GM03348 (cell line): ENCODE data around the gene HNF4A.
"Not testable (repeated sequence)": the region's sequence is repeated elsewhere in the genome, so short reads cannot be mapped to it uniquely, and the experiment has no call there.

Experiments
- DNase-seq: peaks from one replicate; pipeline ENCODE4 v3.0.0; 2012; ENCODE audit warnings: low spot score

The HNF4A gene

GRCh38 chr20:44345147-44345546 lies 10.4 kb upstream of the HNF4A start:
- DNase-seq: no peak

DNA sequence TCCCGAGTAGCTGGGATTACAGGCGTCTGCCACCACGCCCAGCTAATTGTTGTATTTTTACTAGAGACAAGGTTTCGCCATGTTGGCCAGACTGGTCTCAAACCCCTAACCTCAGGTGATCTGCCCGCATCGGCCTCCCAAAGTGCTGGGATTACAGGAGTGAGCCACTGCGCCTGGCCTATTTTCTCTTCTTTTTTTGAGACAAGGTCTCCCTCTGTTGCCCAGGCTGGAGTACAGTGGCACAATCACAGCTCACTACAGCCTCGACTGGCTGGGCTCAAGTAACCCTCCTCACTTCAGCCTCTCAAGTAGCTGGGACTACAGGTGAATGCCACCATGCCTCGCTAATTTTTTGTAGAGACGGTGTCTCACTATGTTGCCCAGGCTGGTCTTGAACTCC lies 9.6 kb upstream of the HNF4A start:
- not testable (repeated sequence) for DNase-seq

DNA sequence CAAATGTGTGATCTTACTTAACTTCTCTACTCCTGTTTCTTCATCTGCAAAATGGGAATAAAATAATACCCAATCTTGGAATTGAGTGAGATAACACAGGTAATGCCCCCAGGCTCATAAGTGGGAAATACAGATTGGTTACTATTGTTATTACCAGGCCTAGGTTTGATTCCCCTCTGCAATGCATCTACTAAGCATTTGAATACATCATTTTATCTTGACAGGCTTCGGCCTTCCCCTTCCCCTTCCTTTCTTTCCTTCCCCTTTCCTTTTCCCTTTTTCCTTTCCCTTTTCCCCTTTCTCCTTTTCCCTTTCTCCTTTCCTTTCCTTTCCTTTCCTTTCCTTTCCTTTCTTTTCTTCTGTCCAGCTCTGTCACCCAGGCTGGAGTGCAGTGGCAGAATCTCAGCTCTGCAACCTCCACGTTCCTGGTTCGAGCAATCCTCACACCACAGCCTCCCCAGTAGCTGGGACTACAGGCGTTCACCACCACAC lies 7.3 kb upstream of the HNF4A start:
- DNase-seq: no peak

DNA sequence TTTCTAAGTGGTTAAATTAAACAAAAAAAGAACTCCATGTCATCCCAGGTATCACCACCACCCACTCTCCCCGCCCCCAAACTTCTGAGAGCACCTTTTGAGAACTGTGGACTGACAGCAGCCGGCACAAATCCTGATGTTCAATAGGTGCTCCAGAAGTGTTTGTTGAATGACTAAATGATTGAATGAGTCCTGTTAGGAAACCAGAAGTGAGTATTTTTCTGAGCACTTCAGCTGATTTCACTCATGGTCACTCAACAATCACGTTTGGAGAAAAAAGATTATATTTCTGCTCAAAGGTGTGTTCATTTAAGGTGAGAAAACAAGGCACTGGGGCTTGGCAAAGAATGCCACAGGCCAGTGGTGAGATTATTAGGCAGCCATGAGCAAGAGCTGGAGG lies 6.2 kb upstream of the HNF4A start:
- no peak for DNase-seq

DNA sequence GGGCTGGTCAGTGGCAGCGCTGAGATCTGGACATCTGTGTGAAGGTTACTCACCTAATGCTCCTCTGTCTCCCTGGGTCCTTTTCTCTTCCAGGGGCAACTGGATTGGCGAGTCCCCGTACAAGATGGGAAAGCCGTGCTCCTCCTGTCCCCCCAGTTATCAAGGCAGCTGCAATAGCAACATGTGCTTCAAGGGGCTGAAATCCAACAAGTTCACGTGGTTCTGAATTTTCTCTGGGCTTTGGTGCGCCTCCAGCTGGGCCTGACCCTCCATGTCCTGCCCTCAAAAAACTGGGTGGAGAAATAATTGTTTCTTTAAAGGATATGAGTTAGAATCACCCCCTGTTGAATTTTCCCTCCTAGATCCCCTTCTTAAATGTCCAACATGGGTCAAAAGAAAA lies 4.9 kb upstream of the HNF4A start:
- no peak for DNase-seq

GRCh38 chr20:44354979-44355497 lies 461 bp upstream of the HNF4A start:
- no peak for DNase-seq

DNA sequence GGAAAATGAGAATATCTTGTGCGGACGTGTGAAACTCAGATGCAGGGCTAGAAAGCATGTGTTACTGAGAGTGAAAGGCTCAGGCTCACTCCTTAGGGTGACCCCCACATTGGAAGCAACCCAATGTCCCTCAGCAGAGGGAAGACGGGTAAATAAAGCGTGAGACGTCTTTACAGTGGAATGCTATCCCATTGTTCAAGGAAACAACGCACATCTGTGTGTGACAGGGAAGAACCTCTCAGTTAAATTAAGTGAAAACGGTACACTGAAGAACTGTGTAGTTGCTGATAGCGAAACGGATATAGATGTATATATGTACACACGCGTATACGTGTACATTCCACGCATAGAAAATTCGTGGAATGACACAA lies 839 bp downstream of the HNF4A start:
- no peak for DNase-seq

DNA sequence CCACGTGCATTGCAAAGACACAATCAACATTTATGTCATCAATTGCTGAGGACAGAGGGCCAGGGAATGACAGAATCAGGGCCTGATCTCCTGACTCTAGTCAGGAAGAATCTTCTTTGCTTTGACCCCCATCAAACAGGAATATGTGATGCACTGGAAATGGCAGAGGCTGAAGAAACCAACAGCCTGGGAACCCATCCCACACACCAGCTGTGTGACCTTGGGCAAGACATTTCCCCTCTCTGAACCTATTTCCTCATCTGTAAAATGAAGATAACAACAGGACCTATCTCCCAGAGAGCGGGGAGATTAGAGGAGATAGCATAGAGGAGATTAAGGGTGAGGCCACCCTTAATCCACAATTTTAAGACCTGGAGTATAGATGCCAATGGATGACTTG lies 1.5 kb downstream of the HNF4A start:
- DNase-seq: no peak

- DNase-seq: no peak
These were observed 2.1 kb downstream of the HNF4A start for GRCh38 chr20:44357555-44358125.

DNA sequence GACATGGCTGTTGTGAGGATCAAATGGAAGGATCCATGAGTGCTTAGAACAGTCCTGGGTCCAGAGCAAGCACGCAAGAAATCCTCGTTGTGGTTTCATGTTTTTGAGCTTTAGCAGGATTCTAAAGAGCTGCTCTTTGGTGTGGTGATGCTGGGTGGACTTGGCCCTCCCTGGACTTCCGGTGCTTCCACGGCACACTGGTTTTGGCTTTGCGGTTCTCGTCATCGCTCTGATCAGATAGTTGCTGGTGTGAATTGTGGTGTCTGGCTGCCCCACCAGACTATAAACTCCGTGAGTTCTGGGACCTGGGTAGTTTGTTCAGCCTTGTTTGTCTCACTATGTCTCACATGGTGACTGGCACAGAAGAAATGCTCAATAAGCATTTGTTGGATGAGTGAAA lies 3.3 kb downstream of the HNF4A start:
- DNase-seq: no peak

- DNase-seq: no peak
These were observed 4.7 kb downstream of the HNF4A start for GRCh38 chr20:44360221-44360620.

DNA sequence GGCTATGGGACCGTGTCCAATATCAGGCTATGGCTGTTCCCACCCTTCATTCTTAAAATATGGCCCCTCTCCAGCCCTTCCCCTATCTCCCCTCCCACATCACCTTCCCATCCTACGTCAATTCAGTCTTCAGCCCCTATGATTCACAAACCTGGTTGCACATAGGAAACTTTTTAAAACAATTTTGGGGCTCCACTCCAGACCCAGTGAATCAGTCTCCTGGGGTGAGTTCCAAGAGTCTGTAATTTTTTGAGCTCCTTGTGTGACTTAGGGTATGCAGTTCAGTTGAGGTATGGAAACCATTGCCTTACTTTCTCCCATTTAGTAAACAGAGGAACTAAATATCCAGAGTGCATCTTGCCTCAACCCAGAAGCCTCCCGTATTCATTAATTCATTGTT lies 5.5 kb downstream of the HNF4A start:
- DNase-seq: no peak

DNA sequence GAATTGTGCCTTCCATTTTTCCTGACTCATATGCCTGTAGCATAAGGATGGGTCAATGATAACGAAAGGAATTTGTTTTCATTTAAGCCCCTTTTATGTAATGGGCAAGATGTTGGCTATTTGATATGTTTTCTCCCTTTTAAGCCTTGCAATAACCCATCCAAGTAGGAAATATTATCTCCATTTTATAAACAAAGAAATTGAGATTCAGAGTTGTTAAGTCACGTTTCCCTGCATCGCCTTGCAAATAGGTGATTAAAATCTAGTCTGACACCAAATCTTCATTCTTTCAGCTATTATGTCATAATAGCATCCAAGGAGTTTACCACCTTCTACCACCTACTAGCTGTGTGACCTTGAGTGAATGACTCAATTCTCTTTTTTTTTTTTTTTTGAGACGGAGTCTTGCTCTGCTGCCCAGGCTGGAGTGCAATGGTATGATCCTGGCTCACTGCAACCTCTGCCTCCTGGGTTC lies 7.0 kb downstream of the HNF4A start:
- no peak for DNase-seq

DNA sequence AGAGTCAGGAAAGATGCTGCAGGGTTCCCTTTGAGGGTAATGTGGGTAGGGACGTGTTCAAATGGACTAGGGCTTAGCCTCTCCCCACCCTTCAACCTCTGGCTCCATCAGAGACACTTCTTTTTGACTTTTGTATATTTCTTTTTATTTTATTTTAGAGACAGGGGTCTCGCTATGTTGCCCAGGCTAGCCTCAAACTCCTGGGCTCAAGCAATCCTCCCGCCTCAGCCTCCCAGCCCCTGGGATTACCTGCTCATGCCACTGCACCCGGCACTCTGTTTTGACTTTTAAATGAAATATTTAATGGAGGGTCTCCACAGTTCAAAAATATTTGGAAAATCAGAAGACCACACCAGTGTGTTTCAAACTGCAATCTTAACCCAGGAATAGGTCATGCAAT lies 8.6 kb downstream of the HNF4A start:
- DNase-seq: no peak

DNA sequence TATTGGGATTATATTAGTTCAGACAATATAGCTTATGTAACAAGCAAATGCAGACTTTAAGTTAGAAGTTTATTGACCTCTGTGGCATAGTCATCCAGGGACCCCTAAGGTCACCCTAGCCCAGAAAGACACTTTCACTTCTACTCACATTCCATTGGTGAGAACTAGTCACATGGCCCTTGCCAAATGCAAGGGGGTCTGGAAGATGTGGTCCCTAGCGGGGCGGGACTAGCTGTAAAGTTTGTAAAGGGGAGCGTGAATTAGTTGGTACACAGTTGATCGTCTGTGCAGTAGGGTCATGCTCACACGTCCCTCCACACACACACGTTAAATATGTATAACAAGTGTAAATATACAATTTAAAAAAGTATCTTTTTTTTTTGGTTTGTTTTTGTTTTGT lies 9.3 kb downstream of the HNF4A start:
- DNase-seq: no peak

GRCh38 chr20:44367746-44368145 lies 12.2 kb downstream of the HNF4A start:
- no peak for DNase-seq

DNA sequence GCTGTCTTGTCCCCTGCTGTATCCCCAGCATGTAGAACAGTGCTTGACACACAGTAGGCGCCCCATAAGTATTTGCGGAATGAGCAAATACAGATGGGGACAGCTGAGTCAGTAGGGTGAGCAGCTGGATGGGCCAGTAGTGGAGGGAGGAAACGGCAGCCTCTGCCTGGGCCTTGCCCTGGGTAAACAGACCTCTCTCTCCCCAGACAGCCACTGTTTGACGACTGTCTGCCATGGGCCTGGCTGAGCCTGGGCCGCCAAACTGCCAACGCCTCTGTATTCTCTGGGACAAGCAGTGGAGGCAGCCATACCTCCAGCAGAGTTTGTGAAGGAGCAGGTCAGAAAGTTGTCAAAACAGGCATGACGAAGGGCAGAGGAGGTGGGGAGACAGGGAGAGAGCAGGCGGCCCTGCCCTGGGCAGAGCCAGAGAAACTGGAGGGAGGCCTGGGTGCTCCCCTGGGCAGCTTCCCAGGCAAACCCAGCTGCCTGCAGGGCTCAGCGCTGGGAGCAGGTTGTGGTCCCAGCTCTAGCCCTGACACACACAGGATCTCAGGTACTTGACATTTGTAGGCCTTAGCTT lies 15.2 kb downstream of the HNF4A start:
- no peak for DNase-seq

DNA sequence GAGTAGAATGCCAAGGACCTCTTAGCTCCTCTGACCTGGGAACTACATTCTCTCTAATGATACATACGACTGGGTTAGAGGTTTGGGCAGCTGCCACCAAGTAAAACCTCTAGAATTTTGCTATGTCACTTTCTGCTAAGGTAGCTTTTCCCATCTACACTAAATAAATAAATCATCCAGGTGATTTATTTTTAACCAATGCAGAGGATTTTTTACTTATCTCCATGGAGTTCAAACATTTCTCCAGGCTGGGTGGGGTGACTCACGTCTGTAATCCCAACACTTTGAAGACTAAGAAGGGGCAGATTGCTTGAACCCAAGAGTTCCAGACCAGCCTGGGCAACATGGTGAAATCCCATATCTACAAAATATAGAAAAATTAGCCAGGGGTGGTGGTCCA lies 27.1 kb downstream of the HNF4A start:
- DNase-seq: no peak

- DNase-seq: peak; percentile 81
These were observed 29.0 kb downstream of the HNF4A start for GRCh38 chr20:44384423-44385027.

GRCh38 chr20:44388466-44389023 lies 33.0 kb downstream of the HNF4A start:
- peak; percentile 89 for DNase-seq

GRCh38 chr20:44389871-44390270 lies 34.4 kb downstream of the HNF4A start:
- no peak for DNase-seq

DNA sequence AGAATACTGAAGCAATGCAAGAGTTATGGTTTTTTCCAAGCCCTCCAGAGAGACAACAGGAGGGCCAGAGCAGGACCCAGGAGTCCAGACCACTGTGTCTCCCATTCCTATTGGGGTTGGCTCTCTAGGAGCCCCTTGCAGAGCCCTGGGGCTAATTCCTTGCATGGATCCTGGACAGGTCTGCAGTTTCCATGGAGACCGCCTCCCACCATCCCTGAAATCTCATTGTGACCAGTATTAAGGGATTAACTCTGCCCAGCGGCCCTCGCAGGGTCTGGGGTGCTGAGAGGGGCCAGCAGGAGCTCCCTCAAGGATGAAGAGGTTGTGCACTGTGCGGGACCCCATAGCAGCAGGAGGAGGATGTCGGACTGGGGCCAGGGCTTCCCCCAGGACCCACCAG lies 34.8 kb downstream of the HNF4A start:
- DNase-seq: no peak

GRCh38 chr20:44392088-44392775 lies 36.7 kb downstream of the HNF4A start:
- no peak for DNase-seq
